Trophoblast cell (in vitro differentiated cells and primary cell): ENCODE results near the gene IRX4. TPM values are rescaled to one million over a fixed set of nuclear protein-coding genes. Genes with fewer than 3 reads are reported as not detected.
A peak's percentile ranks its signal among the peaks of the same experiment; 100 is the strongest.

ENCODE experiments used
- DNase-seq, 2 donors: peaks; one replicate each; pipeline ENCODE4 v3.0.0-alpha.2; 2016
- H2AFZ ChIP-seq: 2 replicates; pipeline ENCODE4 v1.6.1; 2013; ENCODE audit warnings: low read length, moderate library complexity, mild to moderate bottlenecking; ENCODE audit not compliant: insufficient read depth, poor library complexity
- H2AK5ac ChIP-seq: 2 replicates; pipeline ENCODE4 v1.6.1; 2013; ENCODE audit warnings: mild to moderate bottlenecking, low read length
- H2BK120ac ChIP-seq: 2 replicates; pipeline ENCODE4 v1.6.1; 2013; ENCODE audit warnings: low read length, mild to moderate bottlenecking, moderate library complexity; ENCODE audit not compliant: insufficient read depth, poor library complexity
- H2BK12ac ChIP-seq: 2 replicates; pipeline ENCODE4 v1.6.1; 2013; ENCODE audit warnings: mild to moderate bottlenecking, low read length, moderate library complexity
- H2BK5ac ChIP-seq: 2 replicates; pipeline ENCODE4 v1.6.1; 2013; ENCODE audit warnings: low read length, low read depth, moderate library complexity, mild to moderate bottlenecking; ENCODE audit not compliant: poor library complexity
- H3K14ac ChIP-seq: 2 replicates; pipeline ENCODE4 v1.6.1; 2013; ENCODE audit warnings: mild to moderate bottlenecking, low read length
- H3K18ac ChIP-seq: 2 replicates; pipeline ENCODE4 v1.6.1; 2013; ENCODE audit warnings: mild to moderate bottlenecking, low read length
- H3K23ac ChIP-seq: 2 replicates; pipeline ENCODE4 v1.6.1; 2013; ENCODE audit warnings: low read length
- H3K27ac ChIP-seq: 2 replicates; pipeline ENCODE4 v1.5.1; 2013; ENCODE audit warnings: low read depth, mild to moderate bottlenecking, inconsistent platforms, low read length, moderate library complexity
- H3K27me3 ChIP-seq: 2 replicates; pipeline ENCODE4 v1.6.1; 2013; ENCODE audit warnings: inconsistent platforms, mild to moderate bottlenecking, low read length, moderate library complexity; ENCODE audit not compliant: insufficient read depth
- H3K36me3 ChIP-seq, 2 experiments: 1 replicate in 1 of 2; 2 replicates in 1 of 2; pipeline ENCODE4 v1.6.1; 2013; ENCODE audit warnings: low read length in 2 of 2, mild to moderate bottlenecking in 2 of 2, moderate library complexity in 1 of 2; ENCODE audit not compliant: insufficient read depth in 2 of 2, control insufficient read depth in 1 of 2
- H3K4ac ChIP-seq: 2 replicates; pipeline ENCODE4 v1.6.1; 2013; ENCODE audit warnings: low read depth, mild to moderate bottlenecking, low read length, moderate library complexity
- H3K4me1 ChIP-seq, 2 experiments: 1 replicate in 1 of 2; 2 replicates in 1 of 2; pipeline ENCODE4 v1.6.1; 2013; ENCODE audit warnings: low read length in 2 of 2, mild to moderate bottlenecking in 2 of 2, moderate library complexity in 1 of 2; ENCODE audit not compliant: insufficient read depth in 2 of 2, control insufficient read depth in 1 of 2
- H3K4me2 ChIP-seq: 2 replicates; pipeline ENCODE4 v1.6.1; 2013; ENCODE audit warnings: inconsistent platforms, mild to moderate bottlenecking, low read length, moderate library complexity
- H3K4me3 ChIP-seq: 2 replicates; pipeline ENCODE4 v1.5.1; 2013; ENCODE audit warnings: mild to moderate bottlenecking, low read depth, low read length, inconsistent platforms
- H3K79me1 ChIP-seq: one replicate; pipeline ENCODE4 v1.6.1; 2013; ENCODE audit warnings: low read length
- H3K79me2 ChIP-seq: 2 replicates; pipeline ENCODE4 v1.6.1; 2013; ENCODE audit warnings: low read length, mild to moderate bottlenecking; ENCODE audit not compliant: control insufficient read depth, insufficient read depth, poor library complexity
- H3K9ac ChIP-seq: 2 replicates; pipeline ENCODE4 v1.6.1; 2013; ENCODE audit warnings: mild to moderate bottlenecking, low read length
- H3K9me3 ChIP-seq: 2 replicates; pipeline ENCODE4 v1.6.1; 2013; ENCODE audit warnings: low read depth, mild to moderate bottlenecking, control low read depth, inconsistent platforms, low read length; ENCODE audit not compliant: insufficient read depth
- H4K12ac ChIP-seq: 2 replicates; pipeline ENCODE4 v1.6.1; 2013; ENCODE audit warnings: low read depth, mild to moderate bottlenecking, low read length, moderate library complexity
- H4K8ac ChIP-seq: 2 replicates; pipeline ENCODE4 v1.6.1; 2013; ENCODE audit warnings: low read depth, mild to moderate bottlenecking, low read length, moderate library complexity
- H4K91ac ChIP-seq: one replicate; pipeline ENCODE4 v1.6.1; 2013; ENCODE audit warnings: low read depth, mild to moderate bottlenecking, low read length, moderate library complexity
- WGBS: extraction: QIAGEN DNeasy Blood & Tissue Kit; methylation state at CpG from one replicate; pipeline ENCODE4 v1.1.7; 2013; ENCODE audit warnings: missing lambda C conversion rate; ENCODE audit not compliant: insufficient read length, insufficient coverage; ENCODE audit errors: extremely low coverage; 5-methylcytosine and 5-hydroxymethylcytosine counted together
- polyA plus RNA-seq: library from polyadenylated mRNA; stranded (reverse); fragments of 200-250 nt; gene quantifications from 2 replicates; pipeline ENCODE4 v1.2.3, GENCODE V29; 2013

The IRX4 gene
- polyA plus RNA-seq, result 25.8 and 26.3 TPM in 2 replicates

DNA sequence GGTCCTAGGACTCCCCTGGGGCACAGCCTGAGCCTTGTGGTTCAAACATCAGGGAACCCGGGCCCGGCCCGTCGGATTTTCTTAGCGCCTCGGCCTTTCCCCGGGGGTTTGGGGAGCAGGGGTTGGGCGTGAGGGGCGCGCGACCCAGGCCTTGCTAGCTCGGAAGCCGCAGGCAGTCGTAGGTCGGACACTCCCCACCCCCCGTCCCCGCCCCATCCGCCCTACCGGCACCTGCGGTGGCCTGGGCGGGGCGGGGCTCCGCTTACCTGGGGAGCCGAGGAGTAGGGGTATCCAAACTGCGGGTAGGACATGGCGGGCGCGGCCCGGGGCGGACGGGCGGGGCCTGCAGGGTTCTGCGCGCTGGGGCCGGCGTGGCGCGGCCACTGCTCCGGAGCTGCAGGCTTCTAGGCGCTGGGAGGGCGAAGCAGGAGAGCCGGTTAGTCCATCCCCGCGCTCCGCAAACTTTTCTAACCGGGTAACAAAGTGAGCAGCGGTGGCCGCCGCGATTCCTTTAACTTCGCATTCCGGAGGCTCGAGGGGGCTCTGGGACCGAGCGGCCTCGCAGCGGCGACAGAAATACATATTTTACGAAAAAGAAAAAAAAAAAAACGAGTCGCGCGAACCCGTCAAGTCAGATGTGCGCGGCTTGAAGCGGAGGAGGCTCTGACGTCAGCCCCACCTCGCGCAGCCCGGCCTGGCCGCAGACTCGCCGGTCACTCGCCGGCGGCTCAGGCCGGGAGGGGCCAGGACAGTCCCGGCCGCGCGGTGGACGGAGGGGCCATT, at the start of gene IRX4:
Gene IRX4, minus strand, starts transcription at position 589 of the 783 bp plus-strand sequence. Its CDS starts 278 bp downstream, at position 311.
- Histone ChIP-seq H2BK12ac (no peak within 1 kb of the TSS), H2BK120ac (no peak within 1 kb of the TSS)
- no CpG with 5 or more reads among the region's 83 CpGs for WGBS

DNA sequence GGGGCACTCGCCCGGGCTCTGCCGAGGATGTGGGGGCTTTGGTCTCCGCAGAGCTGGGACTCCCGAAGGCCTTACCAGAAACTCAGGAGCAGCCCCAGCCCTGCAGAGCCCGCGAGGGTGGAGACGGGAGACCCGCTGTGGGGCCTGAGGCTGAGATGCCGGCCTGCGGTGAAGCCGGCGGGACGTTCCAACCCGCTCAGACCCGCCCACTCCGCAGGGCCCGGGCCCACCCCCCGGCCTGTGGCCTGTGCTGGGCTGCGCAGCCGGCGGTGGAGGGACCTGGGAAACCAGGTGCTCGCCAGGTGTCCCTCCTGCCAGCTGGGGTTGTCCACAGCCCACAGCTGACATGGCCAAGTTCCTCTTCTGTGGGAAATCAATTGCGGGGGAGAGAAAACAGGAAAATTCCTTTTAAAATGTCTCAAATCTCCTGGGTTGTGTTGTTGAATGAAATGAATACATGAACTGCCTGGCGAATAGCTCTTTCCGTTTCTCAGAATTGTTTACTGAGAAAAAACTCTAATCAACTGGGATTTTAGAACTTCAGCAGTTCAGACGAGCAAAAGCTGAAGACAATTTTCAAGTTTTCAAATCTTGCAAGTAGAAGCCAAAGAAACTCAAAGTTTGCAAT, 49.0 kb upstream of the IRX4 start:
- Histone ChIP-seq H3K18ac (no peak overlapping the region), H3K27me3 (peaks cover 10% of the 10 kb centered on the region), H3K4me3 (no peak overlapping the region), H4K91ac (no peak overlapping the region), H2BK12ac (no peak overlapping the region), H3K4ac (no peak overlapping the region), H2BK120ac (no peak overlapping the region), H3K27ac (peak overlapping the region; percentile 1), H4K8ac (no peak overlapping the region), H2AK5ac (no peak overlapping the region), H4K12ac (no peak overlapping the region), H3K4me1 (peaks cover 3 to 5% of the 10 kb centered on the region in 2 experiments), H3K79me2 (no peaks in the 10 kb centered on the region), H3K14ac (no peak overlapping the region), H2BK5ac (no peak overlapping the region), H3K23ac (no peak overlapping the region), H3K4me2 (peak overlapping the region; percentile 77), H3K9me3 (peaks cover 14% of the 10 kb centered on the region), H3K9ac (no peak overlapping the region), H3K36me3 (no peaks in the 10 kb centered on the region), H2AFZ (no peak overlapping the region), H3K79me1 (no peaks in the 10 kb centered on the region)
- WGBS, result no CpG with 5 or more reads among the region's 27 CpGs
- peak in 1 of 2 donors; percentile 30 for DNase-seq

More for the DNA sequence above, at the start of gene IRX4:
- Histone ChIP-seq H3K9ac (no peak within 1 kb of the TSS), H3K4me3 (peak within 1 kb of the TSS; percentile 15), H4K8ac (peak within 1 kb of the TSS; percentile 7), H3K9me3 (peaks cover 29% of the 10 kb centered on the region), H3K18ac (peak within 1 kb of the TSS; percentile 20), H3K79me1 (peaks cover 5% of the 10 kb centered on the region), H2BK5ac (peak within 1 kb of the TSS; percentile 29), H3K36me3 (peaks cover 0 to 5% of the 10 kb centered on the region in 2 experiments), H3K27ac (peak within 1 kb of the TSS; percentile 12), H3K27me3 (peaks cover 91% of the 10 kb centered on the region), H3K14ac (no peak within 1 kb of the TSS), H4K91ac (peak within 1 kb of the TSS; percentile 45), H4K12ac (peak within 1 kb of the TSS; percentile 48), H3K79me2 (no peaks in the 10 kb centered on the region), H3K23ac (no peak within 1 kb of the TSS), H3K4me2 (peak within 1 kb of the TSS; percentile 75), H2AK5ac (no peak within 1 kb of the TSS), H2AFZ (peak within 1 kb of the TSS; percentile 43), H3K4ac (peak within 1 kb of the TSS; percentile 6), H3K4me1 (peaks cover 20 to 36% of the 10 kb centered on the region in 2 experiments)
- peak; percentile 22 to 66 for DNase-seq

DNA sequence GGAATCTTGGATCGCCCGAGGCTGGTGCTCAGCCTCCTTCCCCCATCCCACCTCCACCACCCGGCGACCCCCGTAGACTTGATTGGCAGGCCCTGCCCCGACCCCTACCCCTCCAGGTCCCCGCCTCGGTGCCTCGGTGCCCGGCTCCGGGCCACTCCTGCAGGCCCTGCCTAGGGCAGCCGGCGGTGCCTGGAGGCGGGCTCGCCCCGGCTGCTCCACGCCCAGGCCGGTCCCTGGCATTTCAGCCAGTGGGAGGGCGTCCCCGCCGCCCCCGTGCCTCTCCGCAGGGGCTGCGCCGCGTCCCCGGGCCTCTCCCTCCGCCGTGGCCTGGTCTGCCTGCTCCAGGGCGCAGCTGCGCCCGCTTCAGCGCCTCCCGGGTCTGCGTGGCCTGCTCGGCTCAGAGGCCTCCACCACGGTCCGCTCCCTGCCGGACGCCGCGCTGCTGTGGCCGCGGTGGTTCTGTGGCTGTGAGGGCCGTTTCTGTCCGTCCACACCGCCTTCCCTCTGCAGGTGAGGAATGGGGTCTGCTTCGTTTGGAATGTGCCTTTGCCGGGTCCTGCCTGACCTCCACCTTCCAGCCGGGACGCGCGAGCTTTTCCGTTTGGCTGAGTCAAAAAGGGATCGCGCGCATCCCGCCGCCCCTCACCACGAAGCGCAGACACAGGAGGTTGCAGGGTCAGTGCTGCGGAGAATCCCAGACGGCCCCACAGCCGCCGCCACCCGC, 48.3 kb upstream of the IRX4 start:
- H3K4me1 ChIP-seq, result peaks cover 3 to 5% of the 10 kb centered on the region in 2 experiments
- H3K27me3 ChIP-seq, result peaks cover 10% of the 10 kb centered on the region
- H3K14ac ChIP-seq, result no peak overlapping the region
- no peak overlapping the region for H3K4ac ChIP-seq
- H3K18ac ChIP-seq, result no peak overlapping the region
- no peak overlapping the region for H3K9ac ChIP-seq
- no peak overlapping the region for H2AFZ ChIP-seq
- no CpG with 5 or more reads among the region's 66 CpGs for WGBS
- H2BK12ac ChIP-seq, result no peak overlapping the region
- H2AK5ac ChIP-seq, result no peak overlapping the region
- H3K79me1 ChIP-seq, result no peaks in the 10 kb centered on the region
- peak overlapping the region; percentile 77 for H3K4me2 ChIP-seq
- H4K12ac ChIP-seq, result no peak overlapping the region
- H2BK5ac ChIP-seq, result no peak overlapping the region
- no peaks in the 10 kb centered on the region for H3K79me2 ChIP-seq
- peak overlapping the region; percentile 58 for H3K4me3 ChIP-seq
- peak in 1 of 2 donors; percentile 11 for DNase-seq
- peak overlapping the region; percentile 4 for H4K8ac ChIP-seq
- H3K36me3 ChIP-seq, result no peaks in the 10 kb centered on the region
- peak overlapping the region; percentile 1 for H3K27ac ChIP-seq
- no peak overlapping the region for H4K91ac ChIP-seq
- peaks cover 14% of the 10 kb centered on the region for H3K9me3 ChIP-seq
- no peak overlapping the region for H2BK120ac ChIP-seq
- H3K23ac ChIP-seq, result no peak overlapping the region

DNA sequence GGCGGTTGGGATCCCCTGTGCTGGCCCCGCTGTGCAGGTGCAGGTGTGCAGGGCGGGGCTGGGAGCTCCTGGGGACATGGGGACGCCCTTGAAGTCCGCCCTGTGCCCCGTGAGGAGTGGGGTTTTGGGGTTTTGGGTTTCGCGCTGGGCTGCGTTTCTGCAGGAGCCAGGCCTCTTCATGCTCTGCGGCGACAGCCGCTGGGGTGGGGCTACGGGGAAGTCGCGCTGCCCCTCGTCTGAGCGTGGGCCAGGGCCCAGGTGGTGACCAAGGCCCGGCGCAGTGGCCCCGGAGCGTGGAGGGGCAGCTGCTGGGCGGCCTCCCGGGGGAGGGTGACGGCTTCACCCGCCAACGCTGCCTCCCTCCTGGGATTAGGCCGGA, 47.8 kb upstream of the IRX4 start:
- no peak overlapping the region for H2AK5ac ChIP-seq
- peak overlapping the region; percentile 38 for H3K4me3 ChIP-seq
- peak overlapping the region; percentile 77 for H3K4me2 ChIP-seq
- no peak overlapping the region for H2BK12ac ChIP-seq
- WGBS, result no CpG with 5 or more reads among the region's 27 CpGs
- no peak overlapping the region for H3K4ac ChIP-seq
- H3K9me3 ChIP-seq, result peaks cover 14% of the 10 kb centered on the region
- H3K79me1 ChIP-seq, result no peaks in the 10 kb centered on the region
- no peak overlapping the region for H2BK5ac ChIP-seq
- H3K18ac ChIP-seq, result no peak overlapping the region
- no peak overlapping the region for H3K9ac ChIP-seq
- DNase-seq, result peak in 1 of 2 donors; percentile 12
- H3K14ac ChIP-seq, result no peak overlapping the region
- no peak overlapping the region for H3K27ac ChIP-seq
- no peaks in the 10 kb centered on the region for H3K36me3 ChIP-seq
- no peak overlapping the region for H4K8ac ChIP-seq
- H3K79me2 ChIP-seq, result no peaks in the 10 kb centered on the region
- no peak overlapping the region for H2BK120ac ChIP-seq
- peaks cover 3 to 5% of the 10 kb centered on the region in 2 experiments for H3K4me1 ChIP-seq
- no peak overlapping the region for H2AFZ ChIP-seq
- no peak overlapping the region for H4K91ac ChIP-seq
- H4K12ac ChIP-seq, result no peak overlapping the region
- peaks cover 10% of the 10 kb centered on the region for H3K27me3 ChIP-seq
- no peak overlapping the region for H3K23ac ChIP-seq
